Central memory CD8-positive, alpha-beta T cell (primary cell): Measurements from ENCODE around the gene COL6A3.
"Not testable (repeated sequence)": the region's sequence is repeated elsewhere in the genome, so short reads cannot be mapped to it uniquely, and the experiment has no call there.

Source experiments
- ATAC-seq: fragments of 150-1000 bp; cut with Tn5 transposase; replicated peaks from 2 replicates; pipeline ENCODE4 v1.10.0; 2022; ENCODE audit warnings: mild to moderate bottlenecking, moderate FRiP score, moderate number of reproducible peaks; ENCODE audit not compliant: poor library complexity, severe bottlenecking; ENCODE audit errors: extremely low read depth
- DNase-seq, 2 donors: peaks; one replicate each; pipeline ENCODE4 v3.0.0; 2021; ENCODE audit warnings: low spot score in 2 of 2
- H3K27ac Mint-ChIP-seq: one replicate; pipeline ENCODE4 v1.8.0; 2022; ENCODE audit warnings: low read depth, mild to moderate bottlenecking, moderate library complexity, mixed read lengths
- H3K27me3 Mint-ChIP-seq: one replicate; pipeline ENCODE4 v1.8.0; 2022; ENCODE audit warnings: mixed read lengths
- H3K36me3 Mint-ChIP-seq: one replicate; pipeline ENCODE4 v1.8.0; 2022; ENCODE audit warnings: mild to moderate bottlenecking, moderate library complexity, mixed read lengths; ENCODE audit not compliant: insufficient read depth
- H3K4me1 Mint-ChIP-seq: one replicate; pipeline ENCODE4 v1.8.0; 2022; ENCODE audit warnings: mixed read lengths
- H3K4me3 Mint-ChIP-seq: one replicate; pipeline ENCODE4 v1.8.0; 2022; ENCODE audit warnings: mild to moderate bottlenecking, moderate library complexity, mixed read lengths
- H3K9me3 Mint-ChIP-seq: one replicate; pipeline ENCODE4 v1.8.0; 2022; ENCODE audit warnings: mixed read lengths

Gene COL6A3

DNA sequence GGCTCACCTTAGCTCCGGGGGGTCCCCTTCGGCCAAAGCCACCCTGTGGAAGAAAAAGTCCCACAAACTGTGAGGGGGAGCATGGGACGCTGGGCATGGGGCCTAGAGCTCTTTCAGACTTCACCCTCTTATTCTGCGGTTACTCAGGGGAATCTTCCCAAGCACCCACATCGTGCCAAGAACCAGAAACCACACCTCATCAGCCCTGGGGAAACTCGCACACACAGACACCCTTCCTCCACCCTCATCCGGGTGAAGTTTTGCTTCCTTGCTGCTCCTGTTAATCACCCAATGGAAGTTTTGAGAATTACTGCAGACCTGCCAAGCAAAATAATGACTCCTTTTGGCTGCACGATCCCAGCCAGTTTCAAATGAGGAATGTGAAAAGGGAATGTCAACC, 59.1 kb downstream of the COL6A3 start:
- Mint-ChIP-seq H3K9me3 (no peaks in the 10 kb centered on the region), H3K27me3 (no peaks in the 10 kb centered on the region), H3K4me1 (no peaks in the 10 kb centered on the region), H3K36me3 (no peaks in the 10 kb centered on the region), H3K4me3 (no peak overlapping the region), H3K27ac (no peak overlapping the region)
- no peak for ATAC-seq
- DNase-seq, result no peak

DNA sequence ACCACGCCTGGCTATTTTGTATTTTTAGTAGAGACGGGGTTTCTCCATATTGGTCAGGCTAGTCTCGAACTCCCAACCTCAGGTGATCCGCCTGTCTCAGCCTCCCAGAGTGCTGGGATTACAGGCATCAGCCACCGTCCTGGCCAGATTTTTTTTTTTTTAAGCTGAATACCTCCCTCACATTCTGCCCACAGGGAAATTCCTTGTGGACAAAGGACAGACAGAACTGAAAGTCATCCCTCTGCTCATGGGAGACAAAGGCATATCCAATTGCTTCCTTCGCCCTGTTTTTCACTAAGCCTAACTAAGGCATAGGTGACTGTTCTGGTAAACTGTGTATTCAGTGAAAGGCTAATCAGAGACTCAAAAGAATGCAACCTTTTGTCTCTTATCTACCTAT, 59.8 kb downstream of the COL6A3 start:
- DNase-seq, H3K36me3 Mint-ChIP-seq, H3K4me1 Mint-ChIP-seq, H3K9me3 Mint-ChIP-seq, ATAC-seq, H3K27me3 Mint-ChIP-seq, H3K4me3 Mint-ChIP-seq, H3K27ac Mint-ChIP-seq: not testable (repeated sequence)

- no peak for DNase-seq
- H3K27ac Mint-ChIP-seq, result no peak overlapping the region
- no peak overlapping the region for H3K4me3 Mint-ChIP-seq
- no peaks in the 10 kb centered on the region for H3K36me3 Mint-ChIP-seq
- H3K27me3 Mint-ChIP-seq, result no peaks in the 10 kb centered on the region
- no peaks in the 10 kb centered on the region for H3K4me1 Mint-ChIP-seq
- H3K9me3 Mint-ChIP-seq, result no peaks in the 10 kb centered on the region
- no peak for ATAC-seq
These were observed 60.7 kb downstream of the COL6A3 start for GRCh38 chr2:237353215-237353614.

DNA sequence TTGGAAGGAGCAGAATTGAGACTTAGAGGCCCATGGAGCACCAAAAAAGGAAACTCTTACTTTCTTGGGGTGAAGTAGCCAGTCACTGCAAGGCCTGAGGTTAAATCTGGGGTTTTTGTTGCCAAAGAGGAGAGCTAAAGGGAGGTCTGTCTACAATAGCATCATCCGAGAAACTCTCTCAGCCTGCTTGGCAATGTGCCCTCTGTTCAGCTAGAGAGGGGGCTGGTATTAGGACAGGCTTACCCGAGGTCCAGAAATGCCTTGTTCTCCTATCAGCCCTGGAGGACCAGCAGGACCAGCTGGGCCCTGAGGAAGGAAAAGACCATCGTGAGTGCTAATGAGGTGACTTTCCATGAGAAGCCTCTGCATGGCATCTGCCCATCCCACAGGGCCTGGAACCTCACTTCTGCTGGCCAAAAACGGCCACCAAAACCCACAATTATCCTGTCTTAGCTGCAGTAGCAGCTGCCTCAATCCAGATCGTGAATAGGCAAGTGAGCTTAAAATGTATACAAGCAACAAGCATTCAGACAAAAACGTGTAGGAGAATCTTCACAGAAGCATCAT, 61.6 kb downstream of the COL6A3 start:
- Mint-ChIP-seq H3K27me3 (no peaks in the 10 kb centered on the region), H3K36me3 (no peaks in the 10 kb centered on the region), H3K9me3 (no peaks in the 10 kb centered on the region), H3K4me1 (no peaks in the 10 kb centered on the region), H3K4me3 (no peak overlapping the region), H3K27ac (no peak overlapping the region)
- DNase-seq (no peak), ATAC-seq (no peak)

- no peaks in the 10 kb centered on the region for H3K4me1 Mint-ChIP-seq
- H3K27ac Mint-ChIP-seq, result no peak overlapping the region
- DNase-seq (no peak), ATAC-seq (no peak)
- H3K4me3 Mint-ChIP-seq, result no peak overlapping the region
- H3K27me3 Mint-ChIP-seq, result no peaks in the 10 kb centered on the region
- no peaks in the 10 kb centered on the region for H3K9me3 Mint-ChIP-seq
- H3K36me3 Mint-ChIP-seq, result no peaks in the 10 kb centered on the region
These were observed 62.2 kb downstream of the COL6A3 start for GRCh38 chr2:237351796-237352195.

GRCh38 chr2:237351046-237351445, 62.9 kb downstream of the COL6A3 start:
- no peak overlapping the region for H3K27ac Mint-ChIP-seq
- H3K9me3 Mint-ChIP-seq, result no peaks in the 10 kb centered on the region
- H3K36me3 Mint-ChIP-seq, result no peaks in the 10 kb centered on the region
- H3K27me3 Mint-ChIP-seq, result no peaks in the 10 kb centered on the region
- H3K4me3 Mint-ChIP-seq, result no peak overlapping the region
- ATAC-seq (no peak), DNase-seq (no peak)
- no peaks in the 10 kb centered on the region for H3K4me1 Mint-ChIP-seq

DNA sequence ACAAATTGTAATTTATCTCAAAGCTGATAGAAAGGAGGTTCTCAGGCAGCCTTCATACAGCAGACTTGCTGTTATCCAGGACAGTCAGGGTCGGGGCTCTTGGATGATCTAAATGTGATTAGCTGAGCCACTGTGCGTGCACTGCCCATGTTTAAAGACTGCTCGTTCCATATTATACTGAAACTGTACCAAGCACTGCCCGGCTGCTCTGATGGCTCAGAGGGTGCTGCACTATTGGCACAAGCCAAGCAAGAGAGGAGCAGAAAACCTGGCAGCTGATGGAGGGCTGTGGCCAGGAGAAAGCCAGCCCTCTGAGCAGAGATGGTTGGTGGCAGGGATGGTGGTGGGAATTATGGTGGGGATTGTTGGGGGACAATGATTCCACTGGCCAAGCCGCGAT, 63.4 kb downstream of the COL6A3 start:
- ATAC-seq (no peak), DNase-seq (no peak)
- no peaks in the 10 kb centered on the region for H3K36me3 Mint-ChIP-seq
- H3K4me1 Mint-ChIP-seq, result no peaks in the 10 kb centered on the region
- H3K27ac Mint-ChIP-seq, result no peak overlapping the region
- no peaks in the 10 kb centered on the region for H3K27me3 Mint-ChIP-seq
- H3K9me3 Mint-ChIP-seq, result no peaks in the 10 kb centered on the region
- H3K4me3 Mint-ChIP-seq, result no peak overlapping the region

- H3K9me3 Mint-ChIP-seq, result no peaks in the 10 kb centered on the region
- DNase-seq (no peak), ATAC-seq (no peak)
- H3K4me3 Mint-ChIP-seq, result no peak overlapping the region
- H3K27me3 Mint-ChIP-seq, result no peaks in the 10 kb centered on the region
- H3K4me1 Mint-ChIP-seq, result no peaks in the 10 kb centered on the region
- no peak overlapping the region for H3K27ac Mint-ChIP-seq
- no peaks in the 10 kb centered on the region for H3K36me3 Mint-ChIP-seq
These were observed 63.9 kb downstream of the COL6A3 start for GRCh38 chr2:237350070-237350469.

DNA sequence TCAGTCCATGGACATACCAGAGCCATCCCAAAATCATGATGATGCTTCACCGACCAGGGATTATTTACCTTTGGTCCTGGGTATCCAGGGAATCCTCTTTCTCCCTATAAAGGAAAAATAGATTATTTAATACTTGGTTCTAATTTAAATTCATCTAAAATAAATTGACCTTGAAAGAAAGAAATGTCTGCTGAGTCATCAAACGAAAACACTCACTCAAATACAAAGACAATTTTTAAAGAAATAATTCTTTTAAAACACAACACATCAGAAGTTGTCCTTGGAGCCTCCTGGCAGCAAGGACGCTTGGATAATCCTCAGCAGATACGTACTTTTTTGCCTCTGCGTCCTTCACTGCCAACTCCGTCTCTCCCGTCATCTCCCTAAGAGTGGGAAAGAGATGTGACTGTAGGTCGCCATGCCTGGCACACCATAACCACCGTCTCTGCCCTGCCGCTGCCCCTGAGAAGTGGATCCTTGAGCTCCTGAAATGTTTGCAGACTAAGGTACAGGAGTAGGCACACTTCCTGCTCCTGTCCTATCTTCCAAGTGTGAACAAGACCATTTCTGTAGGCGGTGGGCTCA, 65.6 kb downstream of the COL6A3 start:
- no peaks in the 10 kb centered on the region for H3K36me3 Mint-ChIP-seq
- H3K9me3 Mint-ChIP-seq, result no peaks in the 10 kb centered on the region
- H3K27me3 Mint-ChIP-seq, result no peaks in the 10 kb centered on the region
- no peak overlapping the region for H3K27ac Mint-ChIP-seq
- no peak for ATAC-seq
- no peak for DNase-seq
- no peak overlapping the region for H3K4me3 Mint-ChIP-seq
- no peaks in the 10 kb centered on the region for H3K4me1 Mint-ChIP-seq

GRCh38 chr2:237345891-237346640, 67.9 kb downstream of the COL6A3 start:
- Mint-ChIP-seq H3K27ac (no peak overlapping the region), H3K4me3 (no peak overlapping the region)

DNA sequence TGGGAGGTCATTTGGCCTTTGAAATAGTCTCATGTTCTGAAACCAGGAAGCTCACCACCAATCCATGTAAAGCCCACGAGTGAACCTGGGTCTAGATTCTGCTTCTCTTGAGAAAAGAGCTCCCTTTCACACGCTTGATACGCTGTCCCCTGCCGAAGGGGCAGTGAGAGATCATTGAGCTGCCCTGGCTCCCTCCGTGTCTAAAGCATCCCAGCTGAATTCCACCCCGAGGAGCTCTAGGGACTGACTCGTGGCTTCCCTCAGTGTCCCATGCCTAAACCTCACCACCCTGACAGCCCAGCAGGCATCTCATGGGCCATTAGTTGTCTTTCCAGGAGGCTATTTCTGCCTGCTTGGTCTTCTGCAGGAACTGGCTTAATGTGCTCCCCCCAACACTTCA, 68.6 kb downstream of the COL6A3 start:
- no peaks in the 10 kb centered on the region for H3K27me3 Mint-ChIP-seq
- ATAC-seq, result no peak
- H3K4me3 Mint-ChIP-seq, result no peak overlapping the region
- peaks cover 2% of the 10 kb centered on the region for H3K36me3 Mint-ChIP-seq
- H3K27ac Mint-ChIP-seq, result no peak overlapping the region
- no peak for DNase-seq
- no peaks in the 10 kb centered on the region for H3K9me3 Mint-ChIP-seq
- H3K4me1 Mint-ChIP-seq, result no peaks in the 10 kb centered on the region

More at GRCh38 chr2:237345891-237346640, 67.9 kb downstream of the COL6A3 start:
- Mint-ChIP-seq H3K27me3 (no peaks in the 10 kb centered on the region), H3K9me3 (no peaks in the 10 kb centered on the region), H3K36me3 (peaks cover 2% of the 10 kb centered on the region), H3K4me1 (no peaks in the 10 kb centered on the region)
- no peak for DNase-seq
- no peak for ATAC-seq

DNA sequence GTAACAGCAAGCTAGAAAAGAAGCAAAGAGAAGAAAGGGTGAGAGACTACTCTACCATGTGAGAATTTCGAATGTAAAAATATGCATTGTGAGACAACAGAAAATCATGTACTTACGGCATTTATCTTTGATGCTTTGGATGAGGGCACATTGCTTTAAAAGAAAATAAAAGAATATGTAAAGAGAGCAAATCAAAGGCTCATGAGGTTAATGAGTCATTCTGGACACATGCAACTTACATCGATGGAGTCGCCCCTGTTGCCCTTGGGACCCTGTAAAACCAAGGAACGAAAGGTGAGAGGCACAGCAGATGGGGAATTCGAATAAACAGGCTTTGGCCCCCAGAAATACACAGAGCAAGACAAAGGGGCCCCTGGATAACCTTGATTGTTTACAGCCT, 69.0 kb downstream of the COL6A3 start:
- Mint-ChIP-seq H3K4me3 (no peak overlapping the region), H3K36me3 (peaks cover 2% of the 10 kb centered on the region), H3K27ac (no peak overlapping the region), H3K27me3 (no peaks in the 10 kb centered on the region), H3K9me3 (no peaks in the 10 kb centered on the region), H3K4me1 (no peaks in the 10 kb centered on the region)
- DNase-seq, result no peak
- no peak for ATAC-seq

DNA sequence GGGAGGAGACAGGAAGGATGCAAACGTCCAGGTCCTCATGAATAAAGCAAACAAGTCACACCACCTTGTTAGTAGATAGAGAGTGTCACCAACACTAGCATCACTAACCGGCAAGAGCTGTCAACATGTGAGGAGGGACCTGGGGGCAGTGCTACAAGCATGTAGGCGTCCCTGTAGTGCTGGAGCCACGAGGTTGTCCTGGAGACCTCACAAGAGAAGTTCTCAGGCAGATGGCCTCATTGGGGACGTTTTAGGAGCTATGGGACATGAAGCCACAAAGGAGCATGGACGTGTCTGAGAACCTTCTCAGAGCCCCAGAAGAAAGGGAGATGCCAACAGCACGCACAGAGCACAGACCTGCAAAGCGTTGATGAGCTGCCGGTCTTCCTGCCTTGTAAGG, 70.0 kb downstream of the COL6A3 start:
- H3K9me3 Mint-ChIP-seq, result no peaks in the 10 kb centered on the region
- no peak for DNase-seq
- no peak overlapping the region for H3K4me3 Mint-ChIP-seq
- H3K4me1 Mint-ChIP-seq, result no peaks in the 10 kb centered on the region
- no peak overlapping the region for H3K27ac Mint-ChIP-seq
- ATAC-seq, result no peak
- peaks cover 2% of the 10 kb centered on the region for H3K36me3 Mint-ChIP-seq
- H3K27me3 Mint-ChIP-seq, result no peaks in the 10 kb centered on the region
